Epithelial cell of proximal tubule (primary cell): Measurements from ENCODE around the gene CADM2. TPM values are rescaled to one million over a fixed set of nuclear protein-coding genes. Genes with fewer than 3 reads are reported as not detected.

Experiments used
- DNase-seq: peaks from one replicate; pipeline ENCODE4 v3.0.0-alpha.2; 2011; ENCODE audit warnings: low read depth
- H3K4me3 ChIP-seq: 2 replicates; pipeline ENCODE4 v1.5.1; 2011; ENCODE audit warnings: low read depth, mild to moderate bottlenecking, low read length
- total RNA-seq: library from RNA; depleted of rRNA; stranded (reverse); fragments of >200 nt; gene quantifications from 2 replicates; pipeline ENCODE4 v1.2.3, GENCODE V29; 2015
- TF ChIP-seq, protein P1 (sequence below): conservative IDR thresholded peaks from 2 replicates; pipeline ENCODE4 v1.5.1; 2012; ENCODE audit warnings: low read depth, mild to moderate bottlenecking, low read length

Gene CADM2
- total RNA-seq, 1 donor from 2014 or later, result not detected

DNA sequence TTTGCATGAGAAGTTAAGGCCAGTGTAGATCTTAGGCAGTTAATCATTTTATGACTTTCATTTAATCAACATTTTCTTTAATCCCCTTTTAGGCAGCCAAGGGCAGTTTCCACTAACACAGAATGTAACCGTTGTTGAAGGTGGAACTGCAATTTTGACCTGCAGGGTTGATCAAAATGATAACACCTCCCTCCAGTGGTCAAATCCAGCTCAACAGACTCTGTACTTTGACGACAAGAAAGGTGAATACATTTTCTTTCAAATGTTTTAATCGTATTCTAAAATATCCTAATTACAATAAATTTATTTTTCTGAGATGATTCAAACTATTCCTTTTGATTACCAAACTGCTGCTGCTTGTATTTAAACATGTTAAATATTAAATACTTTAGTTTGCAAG, 843.2 kb downstream of the CADM2 start:
- TF ChIP-seq, protein P1, sequence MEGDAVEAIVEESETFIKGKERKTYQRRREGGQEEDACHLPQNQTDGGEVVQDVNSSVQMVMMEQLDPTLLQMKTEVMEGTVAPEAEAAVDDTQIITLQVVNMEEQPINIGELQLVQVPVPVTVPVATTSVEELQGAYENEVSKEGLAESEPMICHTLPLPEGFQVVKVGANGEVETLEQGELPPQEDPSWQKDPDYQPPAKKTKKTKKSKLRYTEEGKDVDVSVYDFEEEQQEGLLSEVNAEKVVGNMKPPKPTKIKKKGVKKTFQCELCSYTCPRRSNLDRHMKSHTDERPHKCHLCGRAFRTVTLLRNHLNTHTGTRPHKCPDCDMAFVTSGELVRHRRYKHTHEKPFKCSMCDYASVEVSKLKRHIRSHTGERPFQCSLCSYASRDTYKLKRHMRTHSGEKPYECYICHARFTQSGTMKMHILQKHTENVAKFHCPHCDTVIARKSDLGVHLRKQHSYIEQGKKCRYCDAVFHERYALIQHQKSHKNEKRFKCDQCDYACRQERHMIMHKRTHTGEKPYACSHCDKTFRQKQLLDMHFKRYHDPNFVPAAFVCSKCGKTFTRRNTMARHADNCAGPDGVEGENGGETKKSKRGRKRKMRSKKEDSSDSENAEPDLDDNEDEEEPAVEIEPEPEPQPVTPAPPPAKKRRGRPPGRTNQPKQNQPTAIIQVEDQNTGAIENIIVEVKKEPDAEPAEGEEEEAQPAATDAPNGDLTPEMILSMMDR, result peak; percentile 47
- no peak for DNase-seq
- H3K4me3 ChIP-seq, result no peak overlapping the region

DNA sequence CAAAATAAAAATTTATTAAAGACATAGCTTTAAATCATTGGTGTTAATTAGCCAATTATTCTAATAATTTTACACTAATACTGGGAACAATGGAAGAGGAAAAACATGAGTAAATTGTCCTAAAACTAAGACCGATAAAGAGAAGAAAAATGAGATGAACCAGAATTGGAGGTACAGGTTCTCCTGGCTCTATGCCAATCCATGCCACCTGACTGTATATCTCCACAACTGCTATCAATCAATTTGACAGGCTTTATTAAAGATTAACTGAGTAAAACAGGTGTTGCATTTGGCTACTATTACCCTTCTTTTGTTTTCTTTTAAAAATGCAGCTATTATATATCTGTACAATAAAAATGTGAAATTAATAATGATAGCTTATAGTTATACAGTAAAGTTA, 850.0 kb downstream of the CADM2 start:
- H3K4me3 ChIP-seq, result no peak overlapping the region
- no peak for DNase-seq
- TF ChIP-seq, protein P1, result no peak

DNA sequence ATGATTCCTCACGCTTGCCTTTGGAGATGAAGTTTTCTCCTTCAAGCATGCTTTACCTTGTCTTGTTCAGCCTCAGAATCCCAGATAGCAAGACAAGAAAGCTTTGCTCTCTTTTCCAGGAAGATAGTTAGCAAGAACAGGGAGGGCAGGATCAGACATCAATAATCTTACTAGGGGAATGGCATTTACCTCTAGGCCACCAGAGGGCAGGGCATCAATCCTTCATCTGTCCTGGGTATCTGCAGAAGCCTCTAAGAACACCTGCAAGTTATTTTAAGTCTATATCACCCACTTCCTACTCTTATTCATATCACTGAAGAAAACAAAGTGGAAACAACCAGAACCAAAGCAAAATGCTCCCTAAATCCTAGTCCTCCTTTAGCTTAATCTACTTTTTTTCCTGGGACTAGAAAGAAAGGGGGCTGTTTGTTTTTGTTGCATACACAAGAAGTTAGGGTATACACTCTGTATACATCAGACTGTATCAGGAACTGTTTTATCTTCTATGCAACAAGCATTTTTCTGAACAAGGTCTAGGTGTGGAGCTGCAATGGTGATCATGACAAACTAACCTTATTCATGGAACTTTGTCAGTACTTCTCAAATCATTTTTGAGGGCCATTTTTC, 862.5 kb downstream of the CADM2 start:
- no peak for DNase-seq
- TF ChIP-seq, protein P1, result peak; percentile 82
- no peak overlapping the region for H3K4me3 ChIP-seq

DNA sequence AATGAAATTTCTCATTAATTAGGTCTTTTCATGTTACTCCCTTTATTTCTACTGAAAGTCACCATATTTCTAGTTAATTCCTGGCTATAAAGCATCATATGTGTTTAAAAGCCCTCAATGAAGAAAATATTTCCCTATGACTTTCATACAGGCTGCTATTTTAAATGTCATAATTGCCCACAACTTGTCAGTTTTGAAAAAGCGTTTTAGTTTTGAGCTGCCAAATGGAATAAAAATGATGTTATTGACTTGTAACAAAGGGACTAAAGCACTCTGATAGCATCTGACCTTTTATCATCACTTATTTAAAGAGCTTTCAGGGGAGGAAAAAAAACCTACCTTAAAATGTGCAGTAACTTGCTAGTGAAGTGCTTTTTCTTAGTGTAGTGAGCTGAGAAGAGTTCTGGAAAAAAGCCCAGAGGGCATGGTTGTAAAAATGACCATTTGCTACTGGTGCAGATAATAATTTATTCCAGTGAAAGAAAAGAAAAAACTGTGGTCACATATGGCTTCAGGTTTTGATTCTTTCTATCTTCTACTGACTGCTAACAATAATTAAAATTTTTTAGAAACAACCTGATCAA, 877.2 kb downstream of the CADM2 start:
- no peak overlapping the region for H3K4me3 ChIP-seq
- no peak for DNase-seq
- TF ChIP-seq, protein P1, result no peak

DNA sequence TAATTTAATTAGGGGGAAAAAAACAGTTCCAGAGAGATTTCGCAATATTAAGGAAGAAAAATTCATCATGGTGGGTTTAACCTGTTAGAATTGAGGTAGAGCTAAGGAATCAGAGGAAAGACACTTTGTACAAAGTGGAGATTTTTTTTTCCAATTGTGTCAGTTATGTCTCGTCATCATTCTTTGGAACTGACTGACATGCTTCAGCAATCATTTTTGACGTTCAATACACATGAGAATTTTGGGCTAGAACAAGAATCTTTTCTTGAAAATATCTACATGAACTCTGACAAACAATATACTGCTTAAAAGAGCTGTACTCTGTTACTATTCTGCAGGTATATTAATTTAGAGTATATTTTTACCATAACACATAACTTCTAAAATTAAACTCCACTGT, 878.6 kb downstream of the CADM2 start:
- TF ChIP-seq, protein P1, result no peak
- no peak for DNase-seq
- H3K4me3 ChIP-seq, result no peak overlapping the region

DNA sequence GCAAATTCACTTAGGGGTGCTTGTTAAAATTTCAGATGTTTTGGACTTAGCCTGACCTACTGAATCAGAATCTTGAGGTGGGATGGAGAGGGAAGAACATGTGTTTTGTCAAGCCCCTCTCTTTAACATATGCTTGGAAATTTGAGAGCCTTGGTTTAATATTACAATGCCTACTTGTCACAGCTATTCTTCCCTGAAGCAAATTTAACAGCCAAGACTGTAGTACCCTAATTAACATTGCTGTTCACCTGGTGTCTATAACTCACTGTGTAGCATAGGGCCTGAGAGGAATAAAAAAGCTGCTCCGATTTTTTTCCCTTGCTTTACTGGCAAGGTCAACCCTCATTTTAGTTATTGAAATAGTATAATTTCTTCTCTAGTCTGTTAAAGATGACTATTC, 880.1 kb downstream of the CADM2 start:
- TF ChIP-seq, protein P1, result no peak
- H3K4me3 ChIP-seq, result no peak overlapping the region
- no peak for DNase-seq

DNA sequence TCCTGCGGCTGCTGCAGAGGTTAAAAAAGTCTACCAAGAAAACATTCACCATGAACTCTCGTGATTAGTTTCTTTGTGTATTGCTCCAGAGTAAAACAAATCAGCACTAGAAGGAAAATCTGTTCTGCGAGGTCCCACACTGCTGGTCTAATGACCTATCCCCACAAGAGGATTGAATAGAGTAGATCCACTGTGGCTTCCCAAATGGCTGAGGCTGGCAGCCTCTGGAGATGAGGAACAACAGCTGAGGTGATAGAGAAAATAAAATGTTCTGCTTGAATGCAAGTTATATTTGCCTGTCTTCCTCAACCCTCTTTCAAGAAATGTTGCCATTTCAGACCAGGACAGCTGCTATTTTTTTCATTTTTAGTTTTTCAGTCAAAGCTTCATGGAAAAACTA, 883.3 kb downstream of the CADM2 start:
- TF ChIP-seq, protein P1, result no peak
- no peak overlapping the region for H3K4me3 ChIP-seq
- no peak for DNase-seq
